H1 (cell line): ENCODE data around the gene EVA1C. TPM values are rescaled to one million over a fixed set of nuclear protein-coding genes. Genes with fewer than 3 reads are reported as not detected.

Source experiments
- CTCF ChIA-PET: fragments of 300-600 bp; sonication (Branson Sonifier 250); formaldehyde crosslinking; loops from one replicate; lab custom pipeline; 2021; ENCODE audit not compliant: partially characterized antibody; lab: Charles Lee
- POLR2A ChIA-PET: fragments of 300-600 bp; sonication (Branson Sonifier 250); formaldehyde crosslinking; loops from one replicate; lab custom pipeline; 2021; ENCODE audit warnings: inconsistent platforms; ENCODE audit not compliant: partially characterized antibody; lab: Charles Lee
- DNase-seq, 2 experiments: peaks; one replicate each; pipeline versions ENCODE4 v3.0.0 to v3.0.0-alpha.2; 2010 to 2022; ENCODE audit warnings: low spot score in 2 of 2, low read depth in 1 of 2, mixed read lengths in 1 of 2
- FAIRE-seq: peaks from 2 replicates; lab custom pipeline; 2011; peaks lifted over from hg19 to GRCh38; lab: Jason Lieb, UNC
- H2AFZ ChIP-seq: 2 replicates; pipeline ENCODE4 v1.8.1; 2012; ENCODE audit warnings: low read length, inconsistent platforms
- H2AK5ac ChIP-seq: 2 replicates; pipeline ENCODE4 v1.6.1; 2013; ENCODE audit warnings: low read depth, low read length
- H2BK120ac ChIP-seq: replicated peaks from 2 replicates; pipeline ENCODE3; 2013; ENCODE audit warnings: low read depth, low read length, inconsistent platforms
- H2BK12ac ChIP-seq: 2 replicates; pipeline ENCODE4 v1.6.1; 2013; ENCODE audit warnings: low read depth, low read length
- H2BK15ac ChIP-seq: 2 replicates; pipeline ENCODE4 v1.6.1; 2013; ENCODE audit warnings: low read length
- H2BK20ac ChIP-seq: 2 replicates; pipeline ENCODE4 v1.6.1; 2013; ENCODE audit warnings: low read length
- H2BK5ac ChIP-seq: 2 replicates; pipeline ENCODE4 v1.6.1; 2013; ENCODE audit warnings: low read depth, low read length
- H3K14ac ChIP-seq: 2 replicates; pipeline ENCODE4 v1.6.1; 2013; ENCODE audit warnings: inconsistent platforms; ENCODE audit not compliant: insufficient read length
- H3K18ac ChIP-seq: 2 replicates; pipeline ENCODE4 v1.6.1; 2013; ENCODE audit warnings: low read length; ENCODE audit errors: extremely low read depth
- H3K23ac ChIP-seq: 2 replicates; pipeline ENCODE4 v1.6.1; 2013; ENCODE audit warnings: inconsistent platforms; ENCODE audit not compliant: insufficient read length
- H3K23me2 ChIP-seq: 2 replicates; pipeline ENCODE4 v1.6.1; 2013; ENCODE audit warnings: low read depth, low read length
- H3K27ac ChIP-seq: 2 replicates; pipeline ENCODE4 v1.6.1; 2011; ENCODE audit warnings: low read depth, low read length, inconsistent platforms
- H3K27me3 ChIP-seq, 4 experiments: replicated peaks in 1 of 4; 1 replicate in 1 of 4; 2 replicates in 3 of 4; pipeline versions ENCODE4 v1.6.1 to v1.8.1; 2011 to 2013; ENCODE audit warnings: low read length in 3 of 4, mild to moderate bottlenecking in 3 of 4, inconsistent platforms in 2 of 4, mixed read lengths in 2 of 4, moderate library complexity in 1 of 4; ENCODE audit not compliant: control insufficient read depth in 3 of 4, insufficient read depth in 3 of 4; ENCODE audit errors: extremely low read depth in 1 of 4
- H3K36me3 ChIP-seq, 4 experiments: 2 replicates each; pipeline versions ENCODE4 v1.6.1 to v1.8.1; 2011 to 2013; ENCODE audit warnings: mild to moderate bottlenecking in 4 of 4, low read length in 3 of 4, moderate library complexity in 2 of 4, control low read depth in 1 of 4, inconsistent platforms in 1 of 4; ENCODE audit not compliant: insufficient read depth in 4 of 4, control insufficient read depth in 2 of 4
- H3K4ac ChIP-seq: replicated peaks from 2 replicates; pipeline ENCODE3; 2013; ENCODE audit warnings: low read length, low read depth, mixed read lengths, inconsistent platforms; ENCODE audit not compliant: insufficient read length
- H3K4me1 ChIP-seq, 4 experiments: replicated peaks in 1 of 4; 1 replicate in 1 of 4; 2 replicates in 3 of 4; pipeline versions ENCODE4 v1.6.1 to v1.8.1; 2011 to 2013; ENCODE audit warnings: low read length in 3 of 4, inconsistent platforms in 2 of 4, mixed read lengths in 1 of 4; ENCODE audit not compliant: insufficient read depth in 4 of 4, control insufficient read depth in 3 of 4
- H3K4me2 ChIP-seq, 2 experiments: 2 replicates each; pipeline versions ENCODE4 v1.6.1 to v1.8.1; 2011 to 2013; ENCODE audit warnings: low read depth in 2 of 2, low read length in 2 of 2, control low read depth in 1 of 2, inconsistent platforms in 1 of 2, mild to moderate bottlenecking in 1 of 2; ENCODE audit not compliant: insufficient read depth in 1 of 2
- H3K4me3 ChIP-seq, 4 experiments: fragments of 200-600, 300-600 bp in 1 of 4; sonication (generic), shearing (Covaris generic), sonication (Bioruptor Twin) in 1 of 4; 2 replicates each; pipeline versions ENCODE4 v1.5.1 to v1.8.1; 2011 to 2016; ENCODE audit warnings: low read length in 4 of 4, low read depth in 3 of 4, control low read depth in 2 of 4, inconsistent platforms in 2 of 4, mild to moderate bottlenecking in 2 of 4, mixed read lengths in 1 of 4, moderate library complexity in 1 of 4; ENCODE audit not compliant: insufficient read depth in 2 of 4; ENCODE audit errors: extremely low read depth in 1 of 4
- H3K56ac ChIP-seq: replicated peaks from 2 replicates; pipeline ENCODE3; 2013; ENCODE audit warnings: low read depth, mild to moderate bottlenecking, mixed read lengths, low read length, inconsistent platforms; ENCODE audit not compliant: insufficient read length
- H3K79me1 ChIP-seq: 2 replicates; pipeline ENCODE4 v1.6.1; 2013; ENCODE audit warnings: low read depth, low read length, control low read depth
- H3K79me2 ChIP-seq, 2 experiments: 2 replicates each; pipeline versions ENCODE4 v1.6.1 to v1.8.1; 2012 to 2013; ENCODE audit warnings: low read length in 2 of 2, mild to moderate bottlenecking in 2 of 2, inconsistent platforms in 1 of 2; ENCODE audit not compliant: insufficient read depth in 2 of 2, control insufficient read depth in 1 of 2
- H3K9ac ChIP-seq, 4 experiments: replicated peaks in 1 of 4; 1 replicate in 1 of 4; 2 replicates in 3 of 4; pipeline versions ENCODE4 v1.6.1 to v1.8.1; 2011 to 2013; ENCODE audit warnings: low read depth in 3 of 4, low read length in 3 of 4, control low read depth in 2 of 4, mild to moderate bottlenecking in 2 of 4, moderate library complexity in 2 of 4, inconsistent platforms in 1 of 4; ENCODE audit errors: extremely low read depth in 1 of 4
- H3K9me3 ChIP-seq, 2 experiments: 2 replicates each; pipeline versions ENCODE4 v1.6.1 to v1.8.1; 2012 to 2013; ENCODE audit warnings: mild to moderate bottlenecking in 2 of 2, moderate library complexity in 2 of 2, control low read depth in 1 of 2, inconsistent platforms in 1 of 2, low read depth in 1 of 2, low read length in 1 of 2, mixed read lengths in 1 of 2; ENCODE audit not compliant: insufficient read depth in 2 of 2
- H4K20me1 ChIP-seq, 2 experiments: replicated peaks in 1 of 2; 2 replicates each; pipeline versions ENCODE3 to v1.8.1; 2011 to 2013; ENCODE audit warnings: inconsistent platforms in 2 of 2, low read length in 2 of 2, mild to moderate bottlenecking in 1 of 2; ENCODE audit not compliant: insufficient read depth in 2 of 2, control insufficient read depth in 1 of 2
- H4K5ac ChIP-seq: 2 replicates; pipeline ENCODE4 v1.6.1; 2013; ENCODE audit warnings: low read length, low read depth, mixed read lengths, inconsistent platforms; ENCODE audit not compliant: insufficient read length
- H4K8ac ChIP-seq: 2 replicates; pipeline ENCODE4 v1.8.0; 2013; ENCODE audit warnings: mild to moderate bottlenecking, moderate library complexity, low read length, inconsistent platforms; ENCODE audit not compliant: insufficient read depth; ENCODE audit errors: extremely low read depth
- H4K91ac ChIP-seq: replicated peaks from 2 replicates; pipeline ENCODE3; 2013; ENCODE audit warnings: low read length, mixed read lengths, inconsistent platforms; ENCODE audit not compliant: insufficient read length
- HDAC2 ChIP-seq, 2 experiments: fragments of 300-600 bp in 1 of 2; sonication (generic) in 1 of 2; IDR thresholded peaks; 2 replicates each; pipeline ENCODE4 v1.6.1; 2011 to 2012; ENCODE audit warnings: low read depth in 2 of 2, low read length in 2 of 2, mild to moderate bottlenecking in 2 of 2, moderate library complexity in 2 of 2, borderline replicate concordance in 1 of 2, inconsistent platforms in 1 of 2
- KDM1A ChIP-seq: fragments of 200-600, 300-600 bp; sonication (generic); IDR thresholded peaks from 2 replicates; pipeline ENCODE4 v1.7.1; 2016; ENCODE audit warnings: mild to moderate bottlenecking, low read length, borderline replicate concordance
- RXRA ChIP-seq: IDR thresholded peaks from 2 replicates; pipeline ENCODE4 v1.6.1; 2011; ENCODE audit warnings: low read depth, mild to moderate bottlenecking, low read length, moderate library complexity; ENCODE audit not compliant: insufficient read depth
- SIRT6 ChIP-seq: IDR thresholded peaks from one replicate; pipeline ENCODE4 v1.7.1; 2012; ENCODE audit warnings: low read length, inconsistent platforms
- TEAD4 ChIP-seq: IDR thresholded peaks from 2 replicates; pipeline ENCODE4 v1.6.1; 2012; ENCODE audit warnings: low read depth, low read length, inconsistent platforms, mixed read lengths
- WGBS, 2 experiments: shearing (Covaris generic) in 1 of 2; methylation state at CpG; one replicate each; pipeline versions ENCODE4 v1.1.6 to v1.1.7; 2013 to 2015; ENCODE audit warnings: low lambda C conversion rate in 2 of 2, mixed read lengths in 2 of 2, inconsistent platforms in 1 of 2, low coverage in 1 of 2, missing lambda C conversion rate in 1 of 2; ENCODE audit not compliant: insufficient replicate concordance in 2 of 2, insufficient coverage in 1 of 2, insufficient read length in 1 of 2; ENCODE audit errors: extremely low coverage in 1 of 2, missing lambda C conversion rate in 1 of 2; 5-methylcytosine and 5-hydroxymethylcytosine counted together
- polyA plus RNA-seq, 7 experiments: library from polyadenylated mRNA; depleted of rRNA in 3 of 7; stranded (reverse) in 5 of 7; unstranded in 2 of 7; fragments of >200 nt in 5 of 7; fragments of 200-250 nt in 2 of 7; gene quantifications; 1 replicate in 5 of 7; 2 replicates in 1 of 7; 4 replicates in 1 of 7; pipeline versions ENCODE4 v1.2.1 to v1.2.3, GENCODE V29; 2011 to 2013; ENCODE audit warnings: missing spikeins in 2 of 7, mixed read lengths in 2 of 7
- total RNA-seq: library from RNA; stranded (reverse); fragmentation: NEBNext Ultra II Directional; extraction: Animal tissue kit (Norgen Biotek cat#: 25700); gene quantifications from 2 replicates; pipeline ENCODE4 v1.2.1, GENCODE V29; 2021

EVA1C gene
- total and polyA plus RNA-seq, 2 of the 8 experiments (the other 6 are each of a cell fraction or from before 2014, with no cell fraction given), result 2.6 to 3.6 TPM

GRCh38 chr21:32547018-32547417 is 134.5 kb downstream of the EVA1C start:
- FAIRE-seq (no peak), DNase-seq (no peak)
- Histone ChIP-seq H3K4me1 (no peaks in the 10 kb centered on the region; a peak in 3 of 7 replicates), H3K18ac (no peak overlapping the region), H4K8ac (no peak overlapping the region), H3K9ac (no peak overlapping the region), H4K20me1 (no peaks in the 10 kb centered on the region), H3K79me1 (no peaks in the 10 kb centered on the region), H2AFZ (no peak overlapping the region), H2BK15ac (no peak overlapping the region), H3K23me2 (no peaks in the 10 kb centered on the region), H3K14ac (no peak overlapping the region), H2BK12ac (no peak overlapping the region), H4K5ac (no peak overlapping the region), H2BK5ac (no peak overlapping the region), H3K4me3 (no peak overlapping the region), H3K9me3 (no peaks in the 10 kb centered on the region), H3K27ac (no peak overlapping the region), H3K36me3 (no peaks in the 10 kb centered on the region), H2AK5ac (no peak overlapping the region), H3K79me2 (no peaks in the 10 kb centered on the region), H4K91ac (no peak overlapping the region), H3K23ac (no peak overlapping the region), H3K56ac (no peak overlapping the region), H3K4ac (no peak overlapping the region), H2BK120ac (no peak overlapping the region), H3K4me2 (no peak overlapping the region), H2BK20ac (no peak overlapping the region), H3K27me3 (no peaks in the 10 kb centered on the region)
- WGBS, 2 experiments, result 80% methylated on average over 4 of the region's 4 CpGs; no CpG with 5 or more reads in 1 of the 2 experiments
- POLR2A ChIA-PET, result no interaction called here
- CTCF ChIA-PET, result interaction anchor here (0.6 to 1.8 kb wide), 4 partner anchors 13 to 66 kb away, joined by 3 to 5 read pairs (median 4); no protein-coding TSS in a partner anchor
- TF ChIP-seq KDM1A (no peak), SIRT6 (no peak), RXRA (no peak), TEAD4 (no peak), HDAC2 (IDR thresholded peaks at IDR 0.05; ENCODE audit: borderline replicate concordance in 1 of 2, low read depth in 2 of 2, low read length in 2 of 2) (no peak)
